H1 (cell line): ENCODE results near the gene TEX44. TPM values are rescaled to one million over a fixed set of nuclear protein-coding genes. Genes with fewer than 3 reads are reported as not detected.

ENCODE experiments used
- ATF3 ChIP-seq: IDR thresholded peaks from 2 replicates; pipeline ENCODE4 v1.6.1; 2011; ENCODE audit warnings: low read depth, mild to moderate bottlenecking, low read length; ENCODE audit not compliant: insufficient read depth
- BRCA1 ChIP-seq: IDR thresholded peaks from 2 replicates; pipeline ENCODE4 v1.6.1; 2012; ENCODE audit warnings: low read depth, low read length, improper control_type of control experiment
- CHD7 ChIP-seq: fragments of 300-600 bp; sonication (generic); IDR thresholded peaks from 2 replicates; pipeline ENCODE4 v1.7.1; 2012; ENCODE audit warnings: low read length, moderate library complexity, mild to moderate bottlenecking, inconsistent platforms; ENCODE audit not compliant: insufficient replicate concordance
- CTBP2 ChIP-seq: IDR thresholded peaks from 2 replicates; pipeline ENCODE4 v1.7.0; 2011; ENCODE audit warnings: borderline replicate concordance, mild to moderate bottlenecking, moderate library complexity, mixed read lengths, low read length; ENCODE audit not compliant: insufficient read depth, insufficient read length
- GTF2F1 ChIP-seq: IDR thresholded peaks from 2 replicates; pipeline ENCODE4 v1.6.1; 2012; ENCODE audit warnings: low read depth, low read length, improper control_type of control experiment, borderline replicate concordance
- NRF1 ChIP-seq: IDR thresholded peaks from 2 replicates; pipeline ENCODE4 v1.6.1; 2011; ENCODE audit warnings: mild to moderate bottlenecking, low read depth, low read length, improper control_type of control experiment
- POU5F1 ChIP-seq: IDR thresholded peaks from 2 replicates; pipeline ENCODE4 v1.6.1; 2011; ENCODE audit warnings: low read depth, mild to moderate bottlenecking, low read length, moderate library complexity
- RAD21 ChIP-seq, 2 experiments: IDR thresholded peaks in 1 of 2; conservative IDR thresholded peaks in 1 of 2; 2 replicates each; pipeline ENCODE4 v1.6.1; 2011; ENCODE audit warnings: low read depth in 2 of 2, low read length in 2 of 2, improper control_type of control experiment in 1 of 2, inconsistent platforms in 1 of 2, mild to moderate bottlenecking in 1 of 2, moderate library complexity in 1 of 2
- polyA plus RNA-seq, 7 experiments: library from polyadenylated mRNA; depleted of rRNA in 3 of 7; stranded (reverse) in 5 of 7; unstranded in 2 of 7; fragments of >200 nt in 5 of 7; fragments of 200-250 nt in 2 of 7; gene quantifications; 1 replicate in 5 of 7; 2 replicates in 1 of 7; 4 replicates in 1 of 7; pipeline versions ENCODE4 v1.2.1 to v1.2.3, GENCODE V29; 2011 to 2013; ENCODE audit warnings: missing spikeins in 2 of 7, mixed read lengths in 2 of 7
- total RNA-seq: library from RNA; stranded (reverse); fragmentation: NEBNext Ultra II Directional; extraction: Animal tissue kit (Norgen Biotek cat#: 25700); gene quantifications from 2 replicates; pipeline ENCODE4 v1.2.1, GENCODE V29; 2021

TEX44 gene
- total and polyA plus RNA-seq, 2 of the 8 experiments (the other 6 are each of a cell fraction or from before 2014, with no cell fraction given): not detected

- TF ChIP-seq ATF3 (no peak), RAD21 (IDR thresholded peaks at IDR 0.05 in 1 of 2, conservative IDR thresholded peaks at IDR 0.05 in 1 of 2; ENCODE audit: low read depth in 2 of 2, low read length in 2 of 2) (peak; percentile 80 to 84), CTBP2 (no peak), CHD7 (no peak), BRCA1 (no peak), NRF1 (no peak), GTF2F1 (no peak), POU5F1 (no peak)
Measured at GRCh38 chr2:231611273-231612108, 18.8 kb downstream of the TEX44 start (continued).
